Panc1 (cell line): ENCODE data around the gene MAJIN. TPM values are rescaled to one million over a fixed set of nuclear protein-coding genes. Genes with fewer than 3 reads are reported as not detected.
"Not testable (repeated sequence)": the region's sequence is repeated elsewhere in the genome, so short reads cannot be mapped to it uniquely, and the experiment has no call there.

Source experiments
- ATAC-seq: fragments of 200-7000 bp; cut with Tn5 transposase; 2 replicates; pipeline ENCODE4 v1.9.1; 2020; ENCODE audit warnings: mild to moderate bottlenecking, moderate library complexity
- BruUV-seq: library from RNA; stranded (reverse); fragments of 400-500 nt; replicated peaks from 2 replicates; lab custom pipeline; 2021; lab: Mats Ljungman, UMichigan
- CTCF ChIA-PET: fragments of 300-600 bp; sonication (Branson Sonifier 250); formaldehyde crosslinking; loops from one replicate; lab custom pipeline; 2022; ENCODE audit warnings: antibody characterized with exemption; lab: Charles Lee
- POLR2A ChIA-PET: fragments of 300-600 bp; sonication (Branson Sonifier 250); formaldehyde crosslinking; loops from one replicate; lab custom pipeline; 2022; ENCODE audit warnings: antibody characterized with exemption; lab: Charles Lee
- DNase-seq: peaks from one replicate; pipeline ENCODE4 v3.0.0-alpha.2; 2010; ENCODE audit warnings: low read depth, low spot score
- H3K27ac ChIP-seq: 2 replicates; pipeline ENCODE4 v1.5.1; 2011; ENCODE audit warnings: mild to moderate bottlenecking, low read length, inconsistent platforms
- H3K27me3 ChIP-seq: fragments of 200-500 bp; sonication (Bioruptor generic); 2 replicates; pipeline ENCODE4 v1.6.0; 2014; ENCODE audit warnings: low read length, inconsistent platforms; ENCODE audit not compliant: control insufficient read depth, insufficient read depth
- H3K36me3 ChIP-seq: fragments of 200-500 bp; sonication (Bioruptor generic); 2 replicates; pipeline ENCODE4 v1.5.1; 2014; ENCODE audit warnings: inconsistent platforms, mild to moderate bottlenecking, low read length, moderate library complexity; ENCODE audit not compliant: control insufficient read depth, insufficient read depth
- H3K4me1 ChIP-seq: 2 replicates; pipeline ENCODE4 v1.5.1; 2011; ENCODE audit warnings: inconsistent platforms, mild to moderate bottlenecking, low read length, moderate library complexity; ENCODE audit not compliant: control insufficient read depth, insufficient read depth
- H3K4me3 ChIP-seq, 2 experiments: 2 replicates each; pipeline ENCODE4 v1.5.1; 2011 to 2012; ENCODE audit warnings: low read depth in 2 of 2, low read length in 2 of 2, mild to moderate bottlenecking in 2 of 2, inconsistent platforms in 1 of 2, moderate library complexity in 1 of 2
- H3K9me3 ChIP-seq: fragments of 200-500 bp; sonication (Bioruptor generic); 2 replicates; pipeline ENCODE4 v1.5.1; 2014; ENCODE audit warnings: low read depth, mild to moderate bottlenecking, inconsistent platforms, low read length, moderate library complexity; ENCODE audit not compliant: control insufficient read depth, insufficient read depth
- CTCF ChIP-seq: fragments of 450-650 bp; IDR thresholded peaks from 2 replicates; pipeline ENCODE4 v1.5.1; 2017; ENCODE audit warnings: mild to moderate bottlenecking
- POLR2AphosphoS5 ChIP-seq: IDR thresholded peaks from 2 replicates; pipeline ENCODE4 v1.6.1; 2012; ENCODE audit warnings: mild to moderate bottlenecking, low read depth, low read length, moderate library complexity
- REST ChIP-seq, 2 experiments: IDR thresholded peaks; 2 replicates each; pipeline ENCODE4 v1.6.1; 2011 to 2012; ENCODE audit warnings: low read depth in 2 of 2, control low read depth in 1 of 2, low read length in 1 of 2, mild to moderate bottlenecking in 1 of 2, moderate library complexity in 1 of 2; ENCODE audit not compliant: insufficient read depth in 1 of 2
- SIN3A ChIP-seq: IDR thresholded peaks from 2 replicates; pipeline ENCODE4 v1.6.1; 2012; ENCODE audit warnings: low read depth, mild to moderate bottlenecking, low read length, moderate library complexity, borderline replicate concordance; ENCODE audit not compliant: insufficient read depth
- TCF7L2 ChIP-seq: IDR thresholded peaks from 2 replicates; pipeline ENCODE4 v1.6.1; 2011; ENCODE audit warnings: mild to moderate bottlenecking, low read depth, low read length, inconsistent platforms
- in situ Hi-C: cut with HindIII; loops from 2 replicates; pipeline ENCODE4 v1.10.0; 2016; ENCODE audit warnings: low sequenced_read_pairs, low pct_unique_long_range_greater_than_20kb
- intact Hi-C: fragments of 100-400 bp; cut with micrococcal nuclease; formaldehyde crosslinking; loops from one replicate; pipeline ENCODE4 v1.10.0; 2022; ENCODE audit not compliant: unreplicated experiment
- total RNA-seq: library from RNA; stranded (reverse); gene quantifications from one replicate; pipeline ENCODE4 v1.2.1, GENCODE V29; 2021; ENCODE audit not compliant: unreplicated experiment

Gene MAJIN
- total RNA-seq, 1 experiment from 2014 or later: not detected

- no TSS peak for BruUV-seq
- in situ Hi-C loops (no loop called here), intact Hi-C loops (no loop called here)
- TF ChIP-seq POLR2AphosphoS5 (no peak), TCF7L2 (no peak)
- no peaks in the 10 kb centered on the region for H3K36me3 ChIP-seq
- H3K9me3 ChIP-seq: no peaks in the 10 kb centered on the region
- no peaks in the 10 kb centered on the region for H3K27me3 ChIP-seq
- ChIA-PET CTCF (no interaction called here), POLR2A (no interaction called here)
- no peak for DNase-seq
- ATAC-seq: no peak
- no peak overlapping the region for H3K27ac ChIP-seq
- no peak overlapping the region for H3K4me3 ChIP-seq
- peaks cover 3% of the 10 kb centered on the region; the same call in 1 of the 2 replicates for H3K4me1 ChIP-seq
Observed at GRCh38 chr11:65008016-65008415, 36.1 kb upstream of the MAJIN start.

GRCh38 chr11:65003968-65004367, 32.1 kb upstream of the MAJIN start:
- H3K27me3 ChIP-seq, H3K27ac ChIP-seq, POLR2A ChIA-PET, intact Hi-C loops, BruUV-seq, H3K4me3 ChIP-seq, H3K4me1 ChIP-seq, ATAC-seq, DNase-seq, in situ Hi-C loops, CTCF ChIA-PET, H3K9me3 ChIP-seq, H3K36me3 ChIP-seq: not testable (repeated sequence)

GRCh38 chr11:65003282-65003681, 31.4 kb upstream of the MAJIN start:
- CTCF ChIA-PET: no interaction called here
- no peaks in the 10 kb centered on the region for H3K36me3 ChIP-seq
- no TSS peak for BruUV-seq
- intact Hi-C loops (no loop called here), in situ Hi-C loops (no loop called here)
- H3K27ac ChIP-seq: no peak overlapping the region
- H3K4me3 ChIP-seq: no peak overlapping the region
- no peaks in the 10 kb centered on the region for H3K27me3 ChIP-seq
- no peaks in the 10 kb centered on the region for H3K4me1 ChIP-seq
- POLR2A ChIA-PET: no interaction called here
- no peak for ATAC-seq
- H3K9me3 ChIP-seq: no peaks in the 10 kb centered on the region
- DNase-seq: no peak
- TF ChIP-seq REST (IDR thresholded peaks at IDR 0.05; ENCODE audit: insufficient read depth in 1 of 2, low read depth in 2 of 2, low read length in 1 of 2) (peak; percentile 89 to 93), SIN3A (no peak), POLR2AphosphoS5 (no peak)

- Histone ChIP-seq H3K4me1 (no peaks in the 10 kb centered on the region), H3K27me3 (no peaks in the 10 kb centered on the region), H3K4me3 (no peak overlapping the region), H3K27ac (no peak overlapping the region), H3K9me3 (no peaks in the 10 kb centered on the region), H3K36me3 (no peaks in the 10 kb centered on the region)
- in situ Hi-C loops: no loop called here
- POLR2A ChIA-PET: no interaction called here
- intact Hi-C loops: no loop called here
- no TSS peak for BruUV-seq
- TF ChIP-seq TCF7L2: no peak
- TF ChIP-seq SIN3A: no peak
- no peak for TF ChIP-seq POLR2AphosphoS5
- TF ChIP-seq CTCF: no peak
- no peak for TF ChIP-seq REST (IDR thresholded peaks at IDR 0.05; ENCODE audit: insufficient read depth in 1 of 2, low read depth in 2 of 2, low read length in 1 of 2)
- ATAC-seq (no peak), DNase-seq (no peak)
- CTCF ChIA-PET: no interaction called here
Observed at GRCh38 chr11:65002706-65003105, 30.8 kb upstream of the MAJIN start.
